OCI-LY3 (cell line): ENCODE results near the gene SPAG7.

Experiments
- H2AFZ ChIP-seq: fragments of 200-600, 300-600 bp; shearing (Covaris generic); 2 replicates; pipeline ENCODE4 v1.6.0; 2014; ENCODE audit warnings: antibody characterized with exemption, low read depth, low read length
- H3K27ac ChIP-seq: fragments of 200-600, 300-600 bp; sonication (generic); 2 replicates; pipeline ENCODE4 v1.5.1; 2014; ENCODE audit warnings: mild to moderate bottlenecking, low read length, moderate library complexity, mixed read lengths
- H3K27me3 ChIP-seq: fragments of 200-600, 300-600 bp; sonication (generic); 2 replicates; pipeline ENCODE4 v1.6.1; 2014; ENCODE audit warnings: low read depth, low read length, mixed read lengths
- H3K36me3 ChIP-seq: fragments of 200-600, 300-600 bp; sonication (generic); replicated peaks from 2 replicates; pipeline ENCODE3; 2014; ENCODE audit warnings: low read depth, low read length, mixed read lengths
- H3K4me1 ChIP-seq: fragments of 300-600, 200-600 bp; sonication (generic); 2 replicates; pipeline ENCODE4 v1.6.1; 2014; ENCODE audit warnings: low read length, mixed read lengths
- H3K4me2 ChIP-seq: fragments of 200-600, 300-600 bp; sonication (generic); 2 replicates; pipeline ENCODE4 v1.6.1; 2014; ENCODE audit warnings: low read length, mixed read lengths
- H3K4me3 ChIP-seq: fragments of 300-600, 200-600 bp; sonication (generic); 2 replicates; pipeline ENCODE4 v1.5.1; 2014; ENCODE audit warnings: antibody characterized with exemption, mild to moderate bottlenecking, low read length, moderate library complexity
- H3K79me2 ChIP-seq: fragments of 300-600, 200-600 bp; shearing (Covaris generic); 2 replicates; pipeline ENCODE4 v1.6.1; 2014; ENCODE audit warnings: mild to moderate bottlenecking, low read length, mixed read lengths
- H3K9ac ChIP-seq: fragments of 300-600, 200-600 bp; shearing (Covaris generic); 2 replicates; pipeline ENCODE4 v1.6.0; 2014; ENCODE audit warnings: mild to moderate bottlenecking, low read length, moderate library complexity
- H3K9me3 ChIP-seq: fragments of 200-600, 300-600 bp; shearing (Covaris generic); 2 replicates; pipeline ENCODE4 v1.6.1; 2014; ENCODE audit warnings: low read length, mixed read lengths; ENCODE audit not compliant: insufficient read depth
- H4K20me1 ChIP-seq: fragments of 200-600, 300-600 bp; sonication (generic); 2 replicates; pipeline ENCODE4 v1.6.1; 2016; ENCODE audit warnings: low read length, mixed read lengths; ENCODE audit not compliant: insufficient read depth
- CTCF ChIP-seq: fragments of 200-600, 300-600 bp; sonication (generic); IDR thresholded peaks from 2 replicates; pipeline ENCODE4 v1.5.1; 2014; ENCODE audit warnings: antibody characterized with exemption, low read length, low read depth
- EZH2phosphoT487 ChIP-seq: fragments of 200-600 bp; shearing (Covaris generic); IDR thresholded peaks from 2 replicates; pipeline ENCODE4 v1.6.1; 2018; ENCODE audit warnings: antibody characterized with exemption, mixed run types, low read depth

Gene SPAG7

GRCh38 chr17:5002121-5002788, 34.6 kb upstream of the SPAG7 start:
- TF ChIP-seq EZH2phosphoT487 (no peak), CTCF (no peak)
- H4K20me1 ChIP-seq = no peaks in the 10 kb centered on the region

DNA sequence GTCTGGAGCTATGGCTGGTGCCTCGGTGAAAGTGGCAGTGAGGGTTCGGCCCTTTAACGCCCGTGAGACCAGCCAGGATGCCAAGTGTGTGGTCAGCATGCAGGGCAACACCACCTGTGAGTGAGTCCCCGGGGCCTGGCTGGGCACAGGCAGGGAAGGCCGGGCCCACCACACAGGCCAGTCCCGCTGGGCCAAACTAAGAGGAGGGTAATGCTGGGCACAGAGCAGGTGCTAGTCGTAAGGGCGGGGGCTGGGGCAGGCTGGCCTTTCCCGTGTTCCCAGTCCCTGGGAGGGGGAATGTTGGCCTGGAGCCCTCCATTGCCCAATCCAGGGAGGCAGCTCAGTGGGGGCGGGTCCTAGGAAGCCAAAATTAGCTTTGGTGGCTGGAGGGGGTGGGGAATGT, 32.6 kb upstream of the SPAG7 start:
- Histone ChIP-seq H3K4me1 (peaks cover 13% of the 10 kb centered on the region), H3K4me3 (no peak overlapping the region), H3K27ac (no peak overlapping the region; the same call in 1 of the 2 replicates), H3K27me3 (no peaks in the 10 kb centered on the region), H4K20me1 (no peaks in the 10 kb centered on the region), H3K4me2 (peak overlapping the region; percentile 90; the same call in 1 of the 2 replicates), H3K9me3 (no peaks in the 10 kb centered on the region), H3K9ac (no peak overlapping the region), H3K79me2 (peaks cover 24% of the 10 kb centered on the region), H3K36me3 (peaks cover 34% of the 10 kb centered on the region), H2AFZ (no peak overlapping the region)
- TF ChIP-seq CTCF = no peak
- no peak for TF ChIP-seq EZH2phosphoT487

More at GRCh38 chr17:5002121-5002788, 34.6 kb upstream of the SPAG7 start:
- Histone ChIP-seq H3K27ac (no peak overlapping the region), H3K4me1 (peaks cover 8% of the 10 kb centered on the region), H2AFZ (no peak overlapping the region), H3K79me2 (peaks cover 24% of the 10 kb centered on the region), H3K9ac (no peak overlapping the region), H3K4me3 (no peak overlapping the region), H3K36me3 (peaks cover 36% of the 10 kb centered on the region), H3K27me3 (no peaks in the 10 kb centered on the region), H3K4me2 (no peak overlapping the region), H3K9me3 (no peaks in the 10 kb centered on the region)

DNA sequence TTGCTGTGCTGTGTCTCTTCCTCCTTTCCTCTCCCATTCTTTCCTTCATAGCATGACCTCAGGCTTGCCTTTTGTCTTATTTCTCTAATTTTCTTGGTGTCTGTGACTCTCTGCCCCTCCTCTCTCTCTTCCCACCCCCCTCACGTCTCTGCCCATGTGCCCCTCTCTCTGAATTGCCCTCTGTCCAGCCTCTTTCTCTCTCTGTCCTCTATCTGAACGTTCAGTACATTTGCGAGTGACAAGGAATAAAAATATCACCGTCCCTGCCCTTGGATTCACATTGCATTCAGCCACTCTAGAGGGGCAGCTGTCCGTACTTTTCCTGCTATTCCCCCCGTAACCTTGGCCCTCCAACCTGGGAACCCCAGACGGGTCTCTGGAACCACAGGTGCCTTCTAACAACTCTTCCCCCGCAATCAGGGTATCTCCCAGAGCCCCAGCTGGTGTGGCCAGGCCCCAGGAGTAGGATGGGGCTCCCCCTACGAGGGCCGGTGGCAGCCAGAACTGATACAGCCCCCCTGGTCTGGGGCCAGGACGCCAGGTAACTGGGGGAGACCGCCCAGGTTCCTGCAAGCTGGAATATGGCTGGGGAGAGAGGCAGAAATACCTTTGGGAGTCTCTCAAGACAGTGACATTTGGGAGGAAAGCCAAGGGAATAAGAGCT, 31.9 kb upstream of the SPAG7 start:
- Histone ChIP-seq H3K27me3 (no peaks in the 10 kb centered on the region), H3K9me3 (no peaks in the 10 kb centered on the region), H3K9ac (peak overlapping the region; percentile 99), H3K4me2 (peak overlapping the region; percentile 90), H3K4me1 (peaks cover 13% of the 10 kb centered on the region), H4K20me1 (no peaks in the 10 kb centered on the region), H2AFZ (no peak overlapping the region), H3K27ac (peak overlapping the region; percentile 70), H3K79me2 (peaks cover 24% of the 10 kb centered on the region), H3K4me3 (peak overlapping the region; percentile 100), H3K36me3 (peaks cover 28% of the 10 kb centered on the region)
- TF ChIP-seq CTCF = no peak
- TF ChIP-seq EZH2phosphoT487 = no peak

GRCh38 chr17:4998732-4999429, 31.3 kb upstream of the SPAG7 start:
- no peaks in the 10 kb centered on the region for H3K27me3 ChIP-seq
- H3K4me2 ChIP-seq = peak overlapping the region; percentile 90
- TF ChIP-seq EZH2phosphoT487 = no peak
- H3K9me3 ChIP-seq = no peaks in the 10 kb centered on the region
- peaks cover 21% of the 10 kb centered on the region for H3K36me3 ChIP-seq
- no peaks in the 10 kb centered on the region for H4K20me1 ChIP-seq
- peak overlapping the region; percentile 99 for H3K9ac ChIP-seq
- H2AFZ ChIP-seq = no peak overlapping the region
- peak overlapping the region; percentile 70 for H3K27ac ChIP-seq
- H3K4me1 ChIP-seq = peaks cover 13% of the 10 kb centered on the region
- peak overlapping the region; percentile 100 for H3K4me3 ChIP-seq
- peaks cover 24% of the 10 kb centered on the region for H3K79me2 ChIP-seq
